GM12892 (cell line): Measurements from ENCODE around the gene TANGO2.
A peak's percentile ranks its signal among the peaks of the same experiment; 100 is the strongest.

Experiments
- DNase-seq: peaks from one replicate; pipeline ENCODE4 v3.0.0; 2011; ENCODE audit not compliant: insufficient read length
- FAIRE-seq: peaks from 2 replicates; lab custom pipeline; 2011; peaks lifted over from hg19 to GRCh38; lab: Jason Lieb, UNC
- POLR2A ChIP-seq: IDR thresholded peaks from 2 replicates; pipeline ENCODE4 v1.6.1; 2011; ENCODE audit warnings: low read depth, low read length, control low read depth
- POLR2AphosphoS5 ChIP-seq: IDR thresholded peaks from 2 replicates; pipeline ENCODE4 v1.6.1; 2011; ENCODE audit warnings: low read depth, low read length, control low read depth
- TAF1 ChIP-seq: IDR thresholded peaks from 2 replicates; pipeline ENCODE4 v1.6.1; 2011; ENCODE audit warnings: low read depth, mild to moderate bottlenecking, control low read depth, low read length, borderline replicate concordance

The TANGO2 gene

GRCh38 chr22:20028855-20029549 is 8.1 kb downstream of the TANGO2 start:
- TF ChIP-seq POLR2A (no peak), TAF1 (no peak), POLR2AphosphoS5 (no peak)
- no peak for FAIRE-seq
- no peak for DNase-seq

GRCh38 chr22:20029550-20030225 is 8.8 kb downstream of the TANGO2 start:
- TF ChIP-seq POLR2AphosphoS5 (no peak), TAF1 (no peak), POLR2A (no peak)
- DNase-seq (no peak), FAIRE-seq (no peak)

- TF ChIP-seq POLR2AphosphoS5 = no peak
- TF ChIP-seq POLR2A = no peak
- no peak for TF ChIP-seq TAF1
- DNase-seq (no peak), FAIRE-seq (no peak)
Observed at GRCh38 chr22:20031732-20032406, 11.0 kb downstream of the TANGO2 start.

GRCh38 chr22:20032407-20032991 is 11.6 kb downstream of the TANGO2 start:
- FAIRE-seq = no peak

GRCh38 chr22:20033045-20033706 is 12.3 kb downstream of the TANGO2 start:
- no peak for DNase-seq
- TF ChIP-seq POLR2AphosphoS5 (no peak), TAF1 (no peak), POLR2A (no peak)
- no peak for FAIRE-seq

More at GRCh38 chr22:20032407-20032991, 11.6 kb downstream of the TANGO2 start:
- no peak for DNase-seq
- TF ChIP-seq POLR2AphosphoS5 = no peak
- no peak for TF ChIP-seq TAF1
- TF ChIP-seq POLR2A = no peak

- FAIRE-seq (no peak), DNase-seq (no peak)
- TF ChIP-seq POLR2AphosphoS5 (no peak), TAF1 (no peak), POLR2A (no peak)
Observed at GRCh38 chr22:20034143-20034542, 13.2 kb downstream of the TANGO2 start.

- TF ChIP-seq POLR2AphosphoS5 = no peak
- no peak for TF ChIP-seq TAF1
- TF ChIP-seq POLR2A = no peak
- no peak for DNase-seq
- peak; percentile 50 for FAIRE-seq
Observed at GRCh38 chr22:20035375-20036083, 14.6 kb downstream of the TANGO2 start.

GRCh38 chr22:20036084-20036482 is 15.2 kb downstream of the TANGO2 start:
- no peak for DNase-seq
- FAIRE-seq = peak; percentile 72
- TF ChIP-seq POLR2AphosphoS5 = no peak

GRCh38 chr22:20036535-20037392 is 15.9 kb downstream of the TANGO2 start:
- FAIRE-seq (no peak), DNase-seq (no peak)
- no peak for TF ChIP-seq TAF1
- no peak for TF ChIP-seq POLR2A
- TF ChIP-seq POLR2AphosphoS5 = no peak

GRCh38 chr22:20037419-20037818 is 16.5 kb downstream of the TANGO2 start:
- DNase-seq = no peak
- peak; percentile 70 for FAIRE-seq

More at GRCh38 chr22:20037419-20037818, 16.5 kb downstream of the TANGO2 start:
- TF ChIP-seq POLR2AphosphoS5 = no peak
- no peak for TF ChIP-seq POLR2A
- no peak for TF ChIP-seq TAF1
